Activated CD8-positive, alpha-beta memory T cell treated with anti-CD3 and anti-CD28 coated beads for 36 hours (primary cell): ENCODE results near the gene RPS28. TPM values are rescaled to one million over a fixed set of nuclear protein-coding genes. Genes with fewer than 3 reads are reported as not detected.

Experiments
- CTCF ChIA-PET: fragments of 350-600 bp; sonication (Branson Sonifier 250); formaldehyde crosslinking; loops from one replicate; lab custom pipeline; 2021; ENCODE audit warnings: antibody characterized with exemption; lab: Charles Lee
- POLR2A ChIA-PET: fragments of 350-600 bp; sonication (Branson Sonifier 250); formaldehyde crosslinking; loops from one replicate; lab custom pipeline; 2021; ENCODE audit warnings: antibody characterized with exemption; lab: Charles Lee
- total RNA-seq, 2 experiments: library from RNA; stranded (reverse); gene quantifications; one replicate each; pipeline ENCODE4 v1.2.3, GENCODE V29; 2021

The RPS28 gene
- total RNA-seq, 2 experiments from 2014 or later = 2,077 to 2,155 TPM

DNA sequence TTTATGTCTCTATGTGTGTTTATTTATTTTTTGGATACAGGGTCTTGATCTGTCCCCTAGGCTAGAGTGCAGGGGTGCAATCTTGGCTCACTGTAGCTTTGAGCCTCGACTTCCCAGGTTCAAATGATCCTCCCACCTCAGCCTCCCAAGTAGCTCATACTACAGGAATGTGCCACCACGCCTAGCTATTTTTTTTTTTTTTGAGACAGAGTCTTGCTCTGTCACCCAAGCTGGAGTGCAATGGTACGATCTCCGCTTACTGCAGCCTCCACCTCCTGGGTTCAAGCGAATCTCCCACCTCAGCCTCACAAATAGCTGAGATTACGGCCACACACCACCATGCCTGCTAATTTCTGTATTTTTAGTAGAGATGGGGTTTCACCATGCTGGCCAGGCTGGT lies 37.7 kb downstream of the RPS28 start:
- ChIA-PET CTCF (interaction anchor here (0.6 kb wide), 1 partner anchor 216 kb away, joined by 3 read pairs; no protein-coding TSS in a partner anchor), POLR2A (no interaction called here)

DNA sequence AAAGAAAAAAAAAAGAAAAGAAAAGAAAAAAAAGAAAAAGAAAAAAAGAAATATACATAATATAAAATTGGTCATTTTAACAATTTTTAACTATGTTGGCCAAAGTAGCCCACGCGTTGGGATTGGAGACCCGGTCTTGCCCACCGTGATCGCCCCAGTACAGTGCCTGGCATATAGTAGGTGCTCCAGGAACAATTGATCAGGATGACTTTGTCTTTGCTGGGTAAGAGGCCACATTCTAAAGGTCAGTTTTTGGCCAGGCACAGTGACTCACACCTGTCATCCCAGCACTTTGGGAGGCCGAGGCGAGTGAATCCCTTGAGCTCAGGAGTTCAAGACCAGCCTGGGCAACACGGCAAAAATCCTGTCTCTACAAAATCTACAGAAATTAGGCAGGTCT lies 38.9 kb downstream of the RPS28 start:
- ChIA-PET CTCF (no interaction called here), POLR2A (interaction anchor here (0.6 to 0.7 kb wide), 2 partner anchors 182 to 337 kb away, joined by 3 to 4 read pairs; no protein-coding TSS in a partner anchor)

DNA sequence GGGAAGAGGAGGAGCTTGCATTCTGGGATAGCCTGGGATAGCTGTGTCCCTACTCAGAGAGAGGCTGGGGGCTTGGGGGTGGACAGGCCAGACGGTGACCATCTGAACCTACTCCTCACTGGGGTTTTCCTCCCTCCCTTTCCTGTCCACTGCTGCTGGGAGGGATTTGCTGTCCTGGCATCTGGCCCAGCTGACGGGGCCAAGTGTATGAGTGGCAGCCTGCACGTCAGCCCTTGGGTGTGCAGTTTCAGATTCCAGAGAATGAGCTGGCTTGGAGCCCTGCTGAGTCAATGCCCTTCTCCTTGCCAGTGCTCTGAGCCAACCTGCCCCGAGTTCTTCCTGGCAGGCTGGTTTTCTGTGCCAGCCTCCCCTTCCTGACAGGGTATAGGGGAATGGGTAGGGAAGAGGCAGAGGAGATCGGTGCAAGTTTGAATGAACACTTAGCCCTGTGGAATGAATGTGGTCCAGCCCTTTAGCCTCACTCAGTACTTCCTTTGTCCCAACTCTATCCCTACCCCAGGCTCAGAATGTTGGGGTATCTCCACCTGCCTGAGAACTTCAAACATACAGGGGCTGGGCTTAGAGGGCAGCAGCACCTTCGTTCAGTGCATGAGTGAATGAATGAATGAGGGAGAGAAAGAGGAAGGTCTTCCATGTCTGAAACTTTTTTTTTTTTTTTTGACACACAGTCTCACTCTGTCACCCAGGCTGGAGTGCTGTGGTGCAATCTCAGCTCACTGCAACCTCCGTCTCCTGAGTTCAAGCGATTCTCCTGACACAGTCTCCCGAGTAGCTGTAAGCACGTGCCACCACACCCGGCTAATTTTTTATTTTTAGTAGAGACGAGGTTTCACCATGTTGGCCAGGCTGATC lies 40.9 kb downstream of the RPS28 start:
- POLR2A ChIA-PET = interaction anchor here (0.7 to 1.7 kb wide), 2 partner anchors 20 to 28 kb away, joined by 6 read pairs; partner anchors contain the start of gene RAB11B
- CTCF ChIA-PET = interaction anchor here (0.6 to 2.1 kb wide), 4 partner anchors 8 to 468 kb away, joined by 3 to 11 read pairs (median 3); no protein-coding TSS in a partner anchor

DNA sequence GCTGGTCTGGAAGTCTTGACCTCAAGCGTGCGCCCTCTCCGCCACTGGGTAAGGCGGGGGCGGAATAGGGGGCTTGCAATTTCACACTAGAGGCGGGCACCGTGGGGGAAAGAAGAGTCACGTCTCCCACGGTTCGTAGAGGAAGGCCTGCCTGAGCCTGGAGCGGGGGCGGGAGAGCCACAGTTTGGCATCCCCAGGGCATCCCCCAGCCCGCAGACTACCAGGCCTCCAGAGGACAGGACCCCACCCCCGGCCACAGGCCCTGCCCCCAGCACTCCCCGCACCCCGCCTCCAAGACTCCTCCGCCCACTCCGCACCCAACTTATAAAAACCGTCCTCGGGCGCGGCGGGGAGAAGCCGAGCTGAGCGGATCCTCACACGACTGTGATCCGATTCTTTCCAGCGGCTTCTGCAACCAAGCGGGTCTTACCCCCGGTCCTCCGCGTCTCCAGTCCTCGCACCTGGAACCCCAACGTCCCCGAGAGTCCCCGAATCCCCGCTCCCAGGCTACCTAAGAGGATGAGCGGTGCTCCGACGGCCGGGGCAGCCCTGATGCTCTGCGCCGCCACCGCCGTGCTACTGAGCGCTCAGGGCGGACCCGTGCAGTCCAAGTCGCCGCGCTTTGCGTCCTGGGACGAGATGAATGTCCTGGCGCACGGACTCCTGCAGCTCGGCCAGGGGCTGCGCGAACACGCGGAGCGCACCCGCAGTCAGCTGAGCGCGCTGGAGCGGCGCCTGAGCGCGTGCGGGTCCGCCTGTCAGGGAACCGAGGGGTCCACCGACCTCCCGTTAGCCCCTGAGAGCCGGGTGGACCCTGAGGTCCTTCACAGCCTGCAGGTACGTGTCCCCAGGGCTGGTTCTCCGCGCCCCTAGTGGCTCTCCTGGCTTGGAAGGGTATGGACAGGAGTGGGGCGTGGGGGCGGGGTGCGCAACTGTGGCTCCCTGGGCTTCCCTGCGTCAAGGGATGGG lies 42.8 kb downstream of the RPS28 start, which contains the start of gene ANGPTL4:
ANGPTL4 (plus strand) TSS at position 353 of the 969 bp plus-strand sequence; CDS start at position 520, 167 bp downstream.
- POLR2A ChIA-PET = interaction anchor here (0.6 to 1.7 kb wide), 2 partner anchors 26 to 1592 kb away, joined by 4 to 6 read pairs; partner anchors contain the start of genes RAB11B and VAV1
- CTCF ChIA-PET = interaction anchor here (0.6 to 2.1 kb wide), 5 partner anchors 10 to 1585 kb away, joined by 3 to 11 read pairs (median 3); no protein-coding TSS in a partner anchor

DNA sequence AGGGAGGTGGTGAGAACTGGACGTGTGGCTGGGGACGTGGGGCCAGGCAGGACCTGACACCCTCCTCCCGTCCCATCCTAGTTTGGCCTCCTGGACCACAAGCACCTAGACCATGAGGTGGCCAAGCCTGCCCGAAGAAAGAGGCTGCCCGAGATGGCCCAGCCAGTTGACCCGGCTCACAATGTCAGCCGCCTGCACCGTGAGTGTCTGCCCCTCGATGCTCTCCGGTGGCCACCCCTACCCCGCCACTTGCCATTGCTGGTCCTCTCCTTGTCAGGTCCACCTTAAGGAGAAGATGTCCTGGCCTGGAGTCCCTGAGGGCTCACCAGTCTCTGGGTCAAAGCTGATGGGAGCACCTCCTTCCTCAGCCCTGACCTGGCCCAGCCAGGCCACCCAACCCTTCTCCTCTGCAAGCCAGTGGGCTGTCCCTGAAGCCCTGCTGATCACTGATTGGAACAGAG lies 44.9 kb downstream of the RPS28 start:
- ChIA-PET CTCF (no interaction called here), POLR2A (no interaction called here)

DNA sequence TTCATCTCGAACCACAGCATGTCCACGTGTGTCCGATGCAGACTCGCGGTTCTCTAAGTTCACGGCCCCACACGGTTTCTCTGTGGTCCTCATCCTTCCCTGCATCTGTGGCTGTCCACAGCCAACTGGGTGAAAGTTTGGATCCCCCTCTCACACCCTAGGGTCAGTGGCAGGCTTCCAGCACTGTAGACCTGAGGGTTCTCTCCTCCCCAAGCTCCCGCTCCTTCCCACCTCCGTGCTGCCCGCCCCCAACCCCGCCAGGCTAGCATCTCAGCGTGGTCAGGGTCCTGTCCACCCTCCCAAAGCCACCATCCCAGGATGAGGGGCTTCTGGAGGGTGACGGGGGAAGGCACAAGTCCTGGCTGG lies 45.6 kb downstream of the RPS28 start:
- ChIA-PET CTCF (interaction anchor here (1.0 kb wide), 1 partner anchor 14 kb away, joined by 3 read pairs; no protein-coding TSS in a partner anchor), POLR2A (no interaction called here)

DNA sequence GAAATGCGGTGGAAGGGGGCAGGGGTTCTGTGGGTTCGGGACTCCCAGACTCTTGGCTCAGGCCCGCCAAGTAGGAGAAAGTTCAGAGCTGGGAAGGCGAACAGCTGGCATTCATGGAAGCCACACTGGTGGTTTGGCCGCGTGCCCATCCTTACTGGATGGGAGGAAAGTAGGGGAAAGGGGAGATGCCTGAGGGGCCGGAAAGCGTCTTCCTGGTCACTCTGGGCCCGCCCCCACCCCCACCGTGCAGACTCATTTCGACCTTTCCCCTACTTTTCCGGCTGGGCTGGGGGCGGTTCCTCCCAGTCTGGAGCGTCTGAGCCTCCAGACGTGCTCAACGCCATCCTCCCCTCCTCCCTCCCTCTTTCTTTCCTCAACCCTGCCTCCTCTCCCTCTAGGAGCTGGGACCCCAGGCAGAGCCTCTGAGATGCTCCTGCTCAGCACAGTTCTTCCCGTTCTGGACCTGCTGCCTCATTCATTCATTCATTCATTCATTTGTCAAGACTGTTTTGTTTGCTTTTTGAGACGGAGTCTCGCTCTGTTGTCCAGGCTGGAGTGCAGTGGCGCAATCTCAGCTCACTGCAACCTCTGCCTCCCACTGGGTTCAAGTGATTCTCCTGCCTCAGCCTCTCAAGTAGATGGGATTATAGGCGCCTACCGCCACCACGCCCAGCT lies 46.2 kb downstream of the RPS28 start:
- ChIA-PET POLR2A (no interaction called here), CTCF (interaction anchor here (0.6 to 1.0 kb wide), 3 partner anchors 15 to 43 kb away, joined by 3 to 4 read pairs (median 3); no protein-coding TSS in a partner anchor)

DNA sequence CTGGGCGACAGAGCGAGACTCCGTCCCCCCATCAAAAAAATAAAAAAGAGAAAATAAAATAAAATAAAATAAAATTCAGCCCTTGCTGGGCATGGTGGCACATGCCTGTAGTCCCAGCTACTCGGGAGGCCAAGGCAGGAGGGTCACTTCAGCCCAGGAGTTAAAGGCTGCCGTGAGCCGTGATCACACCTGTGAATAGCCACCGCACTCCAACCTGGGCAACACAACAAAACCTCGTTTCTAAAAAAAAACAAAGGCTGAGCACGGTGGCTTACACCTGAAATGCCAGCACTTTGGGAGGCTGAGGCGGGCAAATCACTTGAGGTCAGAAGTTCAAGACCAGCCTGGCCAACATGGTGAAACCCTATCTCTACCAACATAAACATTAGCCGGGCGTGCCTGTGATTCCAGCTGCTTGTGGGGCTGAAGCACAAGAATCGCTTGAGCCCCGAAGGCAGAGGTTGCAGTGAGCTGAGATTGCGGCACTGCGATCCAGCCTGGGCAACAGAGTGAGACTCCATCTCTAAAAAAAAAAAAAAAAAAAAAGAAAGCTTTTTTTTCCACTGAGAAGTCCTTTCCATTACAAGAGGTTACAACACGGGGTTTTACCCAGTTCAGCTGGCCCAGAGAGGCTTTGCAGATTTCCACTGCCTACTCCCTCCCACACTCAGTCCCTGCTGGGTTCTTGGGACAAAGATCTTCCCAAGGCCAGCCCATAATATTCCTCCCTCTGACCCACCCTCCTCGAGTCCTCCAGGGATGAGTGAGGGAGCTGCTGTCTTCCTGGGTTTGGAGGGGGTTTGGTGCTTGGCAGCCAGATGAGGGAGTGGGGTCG lies 49.1 kb downstream of the RPS28 start:
- ChIA-PET POLR2A (no interaction called here), CTCF (interaction anchor here (1.8 kb wide), 1 partner anchor 17 kb away, joined by 4 read pairs; no protein-coding TSS in a partner anchor)

DNA sequence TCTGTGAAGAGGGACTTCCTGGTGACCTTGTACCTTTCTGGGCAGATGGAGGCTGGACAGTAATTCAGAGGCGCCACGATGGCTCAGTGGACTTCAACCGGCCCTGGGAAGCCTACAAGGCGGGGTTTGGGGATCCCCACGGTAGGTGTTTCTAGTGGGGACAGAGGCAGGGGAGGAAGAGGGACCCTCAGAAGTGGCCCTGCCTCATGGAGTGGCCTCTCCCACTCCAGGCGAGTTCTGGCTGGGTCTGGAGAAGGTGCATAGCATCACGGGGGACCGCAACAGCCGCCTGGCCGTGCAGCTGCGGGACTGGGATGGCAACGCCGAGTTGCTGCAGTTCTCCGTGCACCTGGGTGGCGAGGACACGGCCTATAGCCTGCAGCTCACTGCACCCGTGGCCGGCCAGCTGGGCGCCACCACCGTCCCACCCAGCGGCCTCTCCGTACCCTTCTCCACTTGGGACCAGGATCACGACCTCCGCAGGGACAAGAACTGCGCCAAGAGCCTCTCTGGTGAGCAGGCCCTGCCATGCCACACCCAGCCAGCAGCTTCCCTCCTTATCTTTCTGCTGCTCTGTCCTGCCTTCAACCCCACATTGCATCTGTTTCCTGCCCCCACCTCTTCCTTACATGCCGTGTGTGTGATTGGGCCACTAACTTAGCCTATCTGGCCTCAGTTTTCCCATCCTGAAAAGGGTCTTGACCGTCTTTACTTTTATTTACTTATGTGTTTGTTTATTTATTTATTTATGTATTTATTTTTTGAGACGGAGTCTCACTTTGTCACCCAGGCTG lies 49.9 kb downstream of the RPS28 start:
- CTCF ChIA-PET = interaction anchor here (0.7 to 1.8 kb wide), 2 partner anchors 18 to 115 kb away, joined by 3 to 4 read pairs; no protein-coding TSS in a partner anchor
- POLR2A ChIA-PET = no interaction called here

Other genes with a start within 250 kb of the RPS28 start
- not detected for gene FBN3, start 171.9 kb upstream of the RPS28 start, total RNA-seq
- 10 to 100 TPM; 18.0 to 20.5 TPM for gene CERS4, start 112.1 kb upstream of the RPS28 start, total RNA-seq
- gene CD320, start 13.1 kb upstream of the RPS28 start, total RNA-seq = 10 to 100 TPM; 93.6 to 98.8 TPM
- 10 to 100 TPM; 81.3 to 83.6 TPM for gene NDUFA7, start 121 bp upstream of the RPS28 start, total RNA-seq
- 1 to 10 TPM; 1.0 TPM for gene KANK3, start 21.8 kb downstream of the RPS28 start, total RNA-seq
- under 1 TPM; 0.19 to 0.42 TPM for gene ANGPTL4, start 42.7 kb downstream of the RPS28 start, total RNA-seq
- gene RAB11B, start 68.9 kb downstream of the RPS28 start, total RNA-seq = 10 to 100 TPM; 57.7 to 61.5 TPM
- gene MARCHF2, start 91.8 kb downstream of the RPS28 start, total RNA-seq = 10 to 100 TPM; 10.3 to 11.1 TPM
- 100 to 1,000 TPM; 330 to 334 TPM for gene HNRNPM, start 123.5 kb downstream of the RPS28 start, total RNA-seq
- under 1 TPM; 0.13 to 0.25 TPM for gene PRAM1, start 181.1 kb downstream of the RPS28 start, total RNA-seq
- 10 to 100 TPM; 21.4 to 22.2 TPM for gene ZNF414, start 192.7 kb downstream of the RPS28 start, total RNA-seq